Measurements from ENCODE around the gene LEP. TPM values are rescaled to one million over a fixed set of nuclear protein-coding genes. Genes with fewer than 3 reads are reported as not detected.

The LEP gene
- total and polyA plus RNA-seq, 9 donors: 0.01 to 0.87 (median 0.15) TPM; not detected in 4

- H3K27ac ChIP-seq: no peak overlapping the region
- no peak overlapping the region for H3K4me3 ChIP-seq
- H3K27me3 ChIP-seq: no peaks in the 10 kb centered on the region
- H3K4me1 ChIP-seq (ENCODE audit: insufficient read depth): no peaks in the 10 kb centered on the region
- H3K9me3 ChIP-seq: no peaks in the 10 kb centered on the region
- DNase-seq: peak; percentile 44 to 80 (median 59)
- peak; percentile 84 to 95 (median 90) for TF ChIP-seq CTCF (IDR thresholded peaks at IDR 0.05)
- no peak for TF ChIP-seq POLR2A (IDR thresholded peaks at IDR 0.05)
- no peaks in the 10 kb centered on the region for H3K36me3 ChIP-seq
- intact Hi-C loops (cut with DNase I): loop anchor here in 3 of 4 donors (2.0 to 10.0 kb wide), 5 partner anchors 72 to 595 kb away; partner anchors contain the start of gene PAX4 (in 1 of the 3)
- 12 to 17% (median 15%) methylated on average over 28 of the region's 28 CpGs for WGBS, 3 donors
Measured at GRCh38 chr7:128209229-128210035, 31.6 kb upstream of the LEP start.

- Histone ChIP-seq H3K27me3 (no peaks in the 10 kb centered on the region), H3K27ac (no peak overlapping the region), H3K36me3 (no peaks in the 10 kb centered on the region), H3K9me3 (no peaks in the 10 kb centered on the region), H3K4me3 (no peak overlapping the region), H3K4me1 (ENCODE audit: insufficient read depth) (no peaks in the 10 kb centered on the region)
- intact Hi-C loops (cut with DNase I): loop anchor here in 2 of 4 donors (2.0 to 10.0 kb wide), 3 partner anchors 501 to 595 kb away; partner anchors contain the start of gene PAX4 (in 1 of the 2)
- TF ChIP-seq EP300 (IDR thresholded peaks at IDR 0.05) (no peak), POLR2A (IDR thresholded peaks at IDR 0.05) (no peak), CTCF (IDR thresholded peaks at IDR 0.05) (no peak)
- WGBS, 3 donors: 40 to 53% (median 40%) methylated on average over 3 of the region's 3 CpGs
- no peak for DNase-seq
Measured at GRCh38 chr7:128210036-128210347, 31.1 kb upstream of the LEP start.

- H3K9me3 ChIP-seq: no peaks in the 10 kb centered on the region
- 52 to 58% (median 58%) methylated on average over 19 of the region's 19 CpGs for WGBS, 3 donors
- no peaks in the 10 kb centered on the region for H3K36me3 ChIP-seq
- H3K27ac ChIP-seq: no peak overlapping the region
- H3K4me1 ChIP-seq (ENCODE audit: insufficient read depth): no peaks in the 10 kb centered on the region
- intact Hi-C loops (cut with DNase I): loop anchor here in 2 of 4 donors (2.0 to 10.0 kb wide), 3 partner anchors 502 to 596 kb away; partner anchors contain the start of gene PAX4 (in 1 of the 2)
- H3K27me3 ChIP-seq: no peaks in the 10 kb centered on the region
- TF ChIP-seq POLR2A (IDR thresholded peaks at IDR 0.05) (no peak), CTCF (IDR thresholded peaks at IDR 0.05) (no peak), EP300 (IDR thresholded peaks at IDR 0.05) (no peak)
- no peak overlapping the region for H3K4me3 ChIP-seq
- DNase-seq: no peak
Measured at GRCh38 chr7:128210590-128211570, 30.2 kb upstream of the LEP start.

GRCh38 chr7:128211626-128212025 lies 29.5 kb upstream of the LEP start:
- Histone ChIP-seq H3K27me3 (no peaks in the 10 kb centered on the region), H3K27ac (no peak overlapping the region), H3K36me3 (no peaks in the 10 kb centered on the region), H3K9me3 (no peaks in the 10 kb centered on the region), H3K4me1 (ENCODE audit: insufficient read depth) (no peaks in the 10 kb centered on the region), H3K4me3 (no peak overlapping the region)
- 40 to 45% (median 42%) methylated on average over 4 of the region's 4 CpGs for WGBS, 3 donors
- TF ChIP-seq EP300 (IDR thresholded peaks at IDR 0.05) (no peak), CTCF (IDR thresholded peaks at IDR 0.05) (no peak), POLR2A (IDR thresholded peaks at IDR 0.05) (no peak)
- intact Hi-C loops (cut with DNase I): loop anchor here in 2 of 4 donors (2.0 to 10.0 kb wide), 3 partner anchors 503 to 597 kb away; partner anchors contain the start of gene PAX4 (in 1 of the 2)
- no peak for DNase-seq
